ENCODE data around the gene GPR146. TPM values are rescaled to one million over a fixed set of nuclear protein-coding genes. Genes with fewer than 3 reads are reported as not detected.

Gene GPR146
- total RNA-seq, 1 experiment from 2014 or later: 0.95 TPM

- H3K36me3 ChIP-seq (ENCODE audit: insufficient read depth, low read length, poor library complexity, severe bottlenecking): no peaks in the 10 kb centered on the region
- H3K9me3 ChIP-seq (ENCODE audit: low read depth, low read length, poor library complexity, severe bottlenecking): no peaks in the 10 kb centered on the region
- H3K4me1 ChIP-seq (ENCODE audit: insufficient read depth, low read length, poor library complexity, severe bottlenecking): peaks cover 2% of the 10 kb centered on the region
- H3K4me3 ChIP-seq (ENCODE audit: low read depth, low read length, poor library complexity, severe bottlenecking): no peak overlapping the region
- CTCF ChIA-PET: no interaction called here
- no peaks in the 10 kb centered on the region for H3K27me3 ChIP-seq (replicated peaks; ENCODE audit: insufficient read depth, low read depth, low read length, poor library complexity)
- DNase-seq (ENCODE audit: low spot score): no peak
- BruUV-seq (replicated peaks): no TSS peak
- POLR2A ChIA-PET (ENCODE audit: low non-redundant PET): no interaction called here
- no peak overlapping the region for H3K27ac ChIP-seq (ENCODE audit: low read depth, low read length, poor library complexity, severe bottlenecking)
- TF ChIP-seq EZH2 (IDR thresholded peaks at IDR 0.05; ENCODE audit: borderline replicate concordance, low read depth, low read length, poor library complexity, severe bottlenecking) (no peak), CTCF (conservative IDR thresholded peaks at IDR 0.05; ENCODE audit: low read depth, low read length) (no peak)
- intact Hi-C loops (cut with micrococcal nuclease; ENCODE audit: unreplicated experiment): no loop called here
These were observed 37.0 kb downstream of the GPR146 start for GRCh38 chr7:1081336-1081735.

GRCh38 chr7:1081931-1082401 is 37.6 kb downstream of the GPR146 start:
- Histone ChIP-seq H3K4me1 (ENCODE audit: insufficient read depth, low read length, poor library complexity, severe bottlenecking) (peaks cover 8% of the 10 kb centered on the region), H3K36me3 (ENCODE audit: insufficient read depth, low read length, poor library complexity, severe bottlenecking) (no peaks in the 10 kb centered on the region), H3K27me3 (replicated peaks; ENCODE audit: insufficient read depth, low read depth, low read length, poor library complexity) (no peaks in the 10 kb centered on the region), H3K9me3 (ENCODE audit: low read depth, low read length, poor library complexity, severe bottlenecking) (no peaks in the 10 kb centered on the region), H3K27ac (ENCODE audit: low read depth, low read length, poor library complexity, severe bottlenecking) (no peak overlapping the region), H3K4me3 (ENCODE audit: low read depth, low read length, poor library complexity, severe bottlenecking) (no peak overlapping the region)
- intact Hi-C loops (cut with micrococcal nuclease; ENCODE audit: unreplicated experiment): no loop called here
- BruUV-seq (replicated peaks): no TSS peak
- POLR2A ChIA-PET (ENCODE audit: low non-redundant PET): no interaction called here
- CTCF ChIA-PET: no interaction called here
- TF ChIP-seq CTCF (conservative IDR thresholded peaks at IDR 0.05; ENCODE audit: low read depth, low read length) (no peak), EZH2 (IDR thresholded peaks at IDR 0.05; ENCODE audit: borderline replicate concordance, low read depth, low read length, poor library complexity, severe bottlenecking) (no peak)
- DNase-seq (ENCODE audit: low spot score): no peak

- Histone ChIP-seq H3K36me3 (ENCODE audit: insufficient read depth, low read length, poor library complexity, severe bottlenecking) (no peaks in the 10 kb centered on the region), H3K27ac (ENCODE audit: low read depth, low read length, poor library complexity, severe bottlenecking) (no peak overlapping the region), H3K4me3 (ENCODE audit: low read depth, low read length, poor library complexity, severe bottlenecking) (no peak overlapping the region), H3K4me1 (ENCODE audit: insufficient read depth, low read length, poor library complexity, severe bottlenecking) (peaks cover 12% of the 10 kb centered on the region), H3K9me3 (ENCODE audit: low read depth, low read length, poor library complexity, severe bottlenecking) (no peaks in the 10 kb centered on the region), H3K27me3 (replicated peaks; ENCODE audit: insufficient read depth, low read depth, low read length, poor library complexity) (no peaks in the 10 kb centered on the region)
- CTCF ChIA-PET: no interaction called here
- intact Hi-C loops (cut with micrococcal nuclease; ENCODE audit: unreplicated experiment): no loop called here
- TF ChIP-seq EZH2 (IDR thresholded peaks at IDR 0.05; ENCODE audit: borderline replicate concordance, low read depth, low read length, poor library complexity, severe bottlenecking): no peak
- TF ChIP-seq CTCF (conservative IDR thresholded peaks at IDR 0.05; ENCODE audit: low read depth, low read length): no peak
- BruUV-seq (replicated peaks): no TSS peak
- DNase-seq (ENCODE audit: low spot score): no peak
- POLR2A ChIA-PET (ENCODE audit: low non-redundant PET): no interaction called here
These were observed 39.6 kb downstream of the GPR146 start for GRCh38 chr7:1083729-1084657.

Data from A673 (cell line).